ENCODE data around the gene ERH.

The ERH gene

GRCh38 chr14:69363055-69363454, 35.0 kb downstream of the ERH start:
- Histone ChIP-seq H3K9me2 (replicated peaks; ENCODE audit: insufficient read depth, low read length) (no peaks in the 10 kb centered on the region), H4K20me1 (ENCODE audit: insufficient read depth, low read length) (no peaks in the 10 kb centered on the region), H3K27me3 (replicated peaks; ENCODE audit: insufficient read depth, low read length) (no peaks in the 10 kb centered on the region), H3K4me2 (ENCODE audit: low read depth, low read length) (no peak overlapping the region), H3K36me3 (replicated peaks; ENCODE audit: insufficient read depth, low read length) (no peaks in the 10 kb centered on the region), H3K79me2 (ENCODE audit: low read length) (no peaks in the 10 kb centered on the region), H3K4me3 (ENCODE audit: low read length) (no peak overlapping the region), H2AFZ (ENCODE audit: low read length) (no peak overlapping the region), H3F3A (ENCODE audit: insufficient read depth, low read length) (no peaks in the 10 kb centered on the region), H3K9me3 (replicated peaks; ENCODE audit: insufficient read depth, low read length) (no peaks in the 10 kb centered on the region), H3K4me1 (ENCODE audit: low read length) (no peaks in the 10 kb centered on the region), H3K9ac (ENCODE audit: low read length) (no peak overlapping the region), H3K27ac (ENCODE audit: low read length) (no peak overlapping the region)
- no peak for DNase-seq
- TF ChIP-seq EZH2 (optimal IDR thresholded peaks at IDR 0.05; ENCODE audit: low read depth, low read length) (no peak), CTCF (IDR thresholded peaks at IDR 0.05; ENCODE audit: low read length) (no peak), EZH2phosphoT487 (IDR thresholded peaks at IDR 0.05; ENCODE audit: low read length) (no peak)

GRCh38 chr14:69360438-69361108, 37.5 kb downstream of the ERH start:
- Histone ChIP-seq H2AFZ (ENCODE audit: low read length) (no peak overlapping the region), H3K4me1 (ENCODE audit: low read length) (no peaks in the 10 kb centered on the region), H3F3A (ENCODE audit: insufficient read depth, low read length) (no peaks in the 10 kb centered on the region), H3K27ac (ENCODE audit: low read length) (no peak overlapping the region), H3K9ac (ENCODE audit: low read length) (no peak overlapping the region), H3K4me3 (ENCODE audit: low read length) (no peak overlapping the region), H3K27me3 (replicated peaks; ENCODE audit: insufficient read depth, low read length) (no peaks in the 10 kb centered on the region), H3K9me2 (replicated peaks; ENCODE audit: insufficient read depth, low read length) (no peaks in the 10 kb centered on the region), H3K79me2 (ENCODE audit: low read length) (no peaks in the 10 kb centered on the region), H4K20me1 (ENCODE audit: insufficient read depth, low read length) (no peaks in the 10 kb centered on the region), H3K9me3 (replicated peaks; ENCODE audit: insufficient read depth, low read length) (no peaks in the 10 kb centered on the region), H3K36me3 (replicated peaks; ENCODE audit: insufficient read depth, low read length) (no peaks in the 10 kb centered on the region), H3K4me2 (ENCODE audit: low read depth, low read length) (no peak overlapping the region)
- TF ChIP-seq EZH2 (optimal IDR thresholded peaks at IDR 0.05; ENCODE audit: low read depth, low read length) (no peak), CTCF (IDR thresholded peaks at IDR 0.05; ENCODE audit: low read length) (no peak), EZH2phosphoT487 (IDR thresholded peaks at IDR 0.05; ENCODE audit: low read length) (no peak)
- no peak for DNase-seq

- H3K4me1 ChIP-seq (ENCODE audit: low read length): peaks cover 12% of the 10 kb centered on the region
- no peaks in the 10 kb centered on the region for H3K36me3 ChIP-seq (replicated peaks; ENCODE audit: insufficient read depth, low read length)
These were observed 39.1 kb downstream of the ERH start for GRCh38 chr14:69358966-69359365.

More at GRCh38 chr14:69358966-69359365, 39.1 kb downstream of the ERH start:
- H3K27me3 ChIP-seq (replicated peaks; ENCODE audit: insufficient read depth, low read length): no peaks in the 10 kb centered on the region
- H3K4me2 ChIP-seq (ENCODE audit: low read depth, low read length): no peak overlapping the region
- no peaks in the 10 kb centered on the region for H4K20me1 ChIP-seq (ENCODE audit: insufficient read depth, low read length)
- DNase-seq: no peak
- no peaks in the 10 kb centered on the region for H3K9me2 ChIP-seq (replicated peaks; ENCODE audit: insufficient read depth, low read length)
- no peak overlapping the region for H3K27ac ChIP-seq (ENCODE audit: low read length)
- no peak overlapping the region for H3K9ac ChIP-seq (ENCODE audit: low read length)
- no peaks in the 10 kb centered on the region for H3K9me3 ChIP-seq (replicated peaks; ENCODE audit: insufficient read depth, low read length)
- peaks cover 7% of the 10 kb centered on the region; the same call in 1 of the 2 replicates for H3F3A ChIP-seq (ENCODE audit: insufficient read depth, low read length)
- no peak for TF ChIP-seq EZH2 (optimal IDR thresholded peaks at IDR 0.05; ENCODE audit: low read depth, low read length)
- no peak for TF ChIP-seq CTCF (IDR thresholded peaks at IDR 0.05; ENCODE audit: low read length)
- TF ChIP-seq EZH2phosphoT487 (IDR thresholded peaks at IDR 0.05; ENCODE audit: low read length): no peak
- H3K4me3 ChIP-seq (ENCODE audit: low read length): no peak overlapping the region
- no peak overlapping the region for H2AFZ ChIP-seq (ENCODE audit: low read length)
- no peaks in the 10 kb centered on the region for H3K79me2 ChIP-seq (ENCODE audit: low read length)

All from MM.1S (cell line).